ENCODE results near the gene FOSL1. TPM values are rescaled to one million over a fixed set of nuclear protein-coding genes. Genes with fewer than 3 reads are reported as not detected.

Gene FOSL1
- total and polyA plus RNA-seq, 2 of the 13 experiments (the other 11 are each of a cell fraction or from before 2014, with no cell fraction given): 4.0 to 4.1 TPM

GRCh38 chr11:65884716-65885092 lies 15.5 kb downstream of the FOSL1 start (continued):
- TF ChIP-seq THAP9 (CRISPR knock-in tag; IDR thresholded peaks at IDR 0.05; ENCODE audit: borderline replicate concordance): 0 out of 2 replicates have a peak, but pooled peaks have one; percentile 40
- no peak for TF ChIP-seq ZNF383 (CRISPR knock-in tag; IDR thresholded peaks at IDR 0.05; ENCODE audit: borderline replicate concordance)
- TF ChIP-seq HOXA7 (CRISPR knock-in tag; IDR thresholded peaks at IDR 0.05): no peak
- no peak for TF ChIP-seq GPBP1L1 (CRISPR knock-in tag; IDR thresholded peaks at IDR 0.05)
- TF ChIP-seq ZNF337 (CRISPR knock-in tag; IDR thresholded peaks at IDR 0.05; ENCODE audit: borderline replicate concordance, low read depth): no peak
- no peak for TF ChIP-seq ZNF580 (CRISPR knock-in tag; IDR thresholded peaks at IDR 0.05; ENCODE audit: borderline replicate concordance, low read depth)
- TF ChIP-seq ZNF407 (CRISPR knock-in tag; IDR thresholded peaks at IDR 0.05; ENCODE audit: not compliant biosample characterization): no peak
- 0 out of 2 replicates have a peak, but pooled peaks have one; percentile 41 for TF ChIP-seq ARID5B (CRISPR knock-in tag; IDR thresholded peaks at IDR 0.05)
- no peak for TF ChIP-seq ZNF629 (CRISPR knock-in tag; conservative IDR thresholded peaks at IDR 0.05)
- TF ChIP-seq RAD21 (CRISPR knock-in tag; IDR thresholded peaks at IDR 0.05): peak; percentile 95
- no peak for TF ChIP-seq PAWR (CRISPR knock-in tag; IDR thresholded peaks at IDR 0.05; ENCODE audit: borderline replicate concordance)
- TF ChIP-seq HDAC1 (CRISPR knock-in tag; IDR thresholded peaks at IDR 0.05): no peak
